HFF-Myc (cell line): ENCODE results near the gene STAB2.

Source experiments
- DNase-seq: peaks from one replicate; pipeline ENCODE4 v3.0.0-alpha.2; 2011; ENCODE audit warnings: low read depth; ENCODE audit errors: extremely low read depth
- H3K4me3 ChIP-seq: replicated peaks from 2 replicates; pipeline ENCODE4 v1.5.1; 2011; ENCODE audit warnings: low read depth, mild to moderate bottlenecking, control low read depth, low read length
- TF ChIP-seq, protein P1 (sequence below): IDR thresholded peaks from 2 replicates; pipeline ENCODE4 v1.5.1; 2012; ENCODE audit warnings: mild to moderate bottlenecking, low read depth, low read length, control low read depth; ENCODE audit errors: missing control alignments

Gene STAB2

GRCh38 chr12:103547929-103548328, 39.1 kb upstream of the STAB2 start:
- DNase-seq, result no peak
- H3K4me3 ChIP-seq, result no peak overlapping the region
- TF ChIP-seq, protein P1, sequence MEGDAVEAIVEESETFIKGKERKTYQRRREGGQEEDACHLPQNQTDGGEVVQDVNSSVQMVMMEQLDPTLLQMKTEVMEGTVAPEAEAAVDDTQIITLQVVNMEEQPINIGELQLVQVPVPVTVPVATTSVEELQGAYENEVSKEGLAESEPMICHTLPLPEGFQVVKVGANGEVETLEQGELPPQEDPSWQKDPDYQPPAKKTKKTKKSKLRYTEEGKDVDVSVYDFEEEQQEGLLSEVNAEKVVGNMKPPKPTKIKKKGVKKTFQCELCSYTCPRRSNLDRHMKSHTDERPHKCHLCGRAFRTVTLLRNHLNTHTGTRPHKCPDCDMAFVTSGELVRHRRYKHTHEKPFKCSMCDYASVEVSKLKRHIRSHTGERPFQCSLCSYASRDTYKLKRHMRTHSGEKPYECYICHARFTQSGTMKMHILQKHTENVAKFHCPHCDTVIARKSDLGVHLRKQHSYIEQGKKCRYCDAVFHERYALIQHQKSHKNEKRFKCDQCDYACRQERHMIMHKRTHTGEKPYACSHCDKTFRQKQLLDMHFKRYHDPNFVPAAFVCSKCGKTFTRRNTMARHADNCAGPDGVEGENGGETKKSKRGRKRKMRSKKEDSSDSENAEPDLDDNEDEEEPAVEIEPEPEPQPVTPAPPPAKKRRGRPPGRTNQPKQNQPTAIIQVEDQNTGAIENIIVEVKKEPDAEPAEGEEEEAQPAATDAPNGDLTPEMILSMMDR, result no peak

- TF ChIP-seq, protein P1, result peak; percentile 78
- DNase-seq, result peak; percentile 38
- H3K4me3 ChIP-seq, result no peak overlapping the region
Observed at GRCh38 chr12:103548622-103549601, 38.2 kb upstream of the STAB2 start.

DNA sequence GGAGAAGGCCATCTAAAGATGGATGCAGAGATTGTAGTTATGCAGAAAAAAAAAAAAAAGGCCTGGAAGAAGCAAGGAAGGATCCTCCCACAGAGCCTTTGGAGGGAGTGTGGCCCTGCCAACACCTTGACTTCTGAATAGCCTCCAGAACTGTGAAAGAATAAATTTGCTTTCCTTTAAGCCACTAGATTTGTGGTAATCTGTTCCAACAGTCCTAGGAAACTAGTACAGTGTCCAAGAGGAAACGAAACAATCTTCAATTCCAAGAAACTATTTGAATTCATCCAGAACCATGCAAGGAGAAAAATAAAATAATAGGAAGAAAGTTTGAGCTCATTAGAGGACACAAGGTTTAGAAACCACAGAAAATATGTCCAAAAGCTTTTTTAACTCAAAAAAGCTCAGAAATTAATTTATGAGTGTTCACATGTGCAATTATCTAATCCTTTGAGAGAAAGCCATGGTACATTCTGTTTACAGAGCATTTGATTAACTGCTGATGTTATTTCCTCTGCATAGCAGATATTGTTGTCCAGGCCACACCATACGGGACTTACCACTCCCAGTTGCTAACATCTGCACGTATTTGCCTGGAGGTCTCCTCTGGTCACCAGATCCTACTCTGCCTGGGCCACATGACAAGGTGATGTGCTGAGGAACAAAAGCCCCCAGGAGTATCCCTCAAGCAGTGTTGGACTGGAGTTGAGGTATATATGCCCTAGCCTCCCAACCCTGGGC, 30.0 kb upstream of the STAB2 start:
- TF ChIP-seq, protein P1, result no peak
- no peak for DNase-seq
- no peak overlapping the region for H3K4me3 ChIP-seq

DNA sequence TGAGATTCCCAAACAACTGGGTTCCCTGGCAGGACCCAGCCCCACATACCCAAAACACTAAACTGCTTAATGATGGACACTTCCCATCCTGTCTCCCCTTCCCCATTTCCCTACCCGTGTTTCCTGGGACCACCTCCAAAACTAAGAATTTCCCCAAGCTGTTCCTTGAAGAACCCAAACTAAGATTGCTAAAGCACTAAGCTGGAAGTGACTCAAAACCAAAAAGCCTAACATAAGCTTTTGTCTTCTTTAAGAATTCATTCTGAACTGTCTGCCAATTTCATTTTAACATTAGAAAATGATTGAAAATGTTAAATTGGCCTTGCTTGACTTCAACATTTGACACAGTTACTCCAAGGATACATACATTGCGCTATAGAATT, 29.5 kb upstream of the STAB2 start:
- no peak for DNase-seq
- no peak overlapping the region for H3K4me3 ChIP-seq
- TF ChIP-seq, protein P1, result no peak

DNA sequence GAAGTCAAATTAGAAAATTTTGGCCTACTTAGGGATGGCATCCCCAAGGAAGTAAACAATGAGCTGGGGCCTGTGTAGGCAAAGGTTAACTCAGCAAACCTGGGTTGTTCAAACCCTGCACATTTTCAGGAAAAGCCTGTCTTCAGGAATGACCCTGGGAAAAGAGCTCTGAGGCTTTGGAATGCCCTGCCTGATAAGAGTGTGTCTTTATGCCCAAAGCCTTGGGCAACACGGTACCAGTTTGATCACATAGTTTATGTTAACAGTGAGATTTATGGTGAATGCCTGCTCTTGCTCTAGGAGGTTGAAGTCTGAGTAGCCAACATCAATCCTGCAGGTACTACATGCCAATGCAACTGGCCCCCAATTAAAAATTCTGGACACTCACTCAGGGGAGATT, 28.2 kb upstream of the STAB2 start:
- no peak for DNase-seq
- TF ChIP-seq, protein P1, result no peak
- no peak overlapping the region for H3K4me3 ChIP-seq

GRCh38 chr12:103560604-103561101, 26.4 kb upstream of the STAB2 start:
- DNase-seq, result peak; percentile 92
- H3K4me3 ChIP-seq, result no peak overlapping the region
- TF ChIP-seq, protein P1, result no peak
